ENCODE results near the gene PFKFB2.
A peak's percentile ranks its signal among the peaks of the same experiment; 100 is the strongest.
"Not testable (repeated sequence)": the region's sequence is repeated elsewhere in the genome, so short reads cannot be mapped to it uniquely, and the experiment has no call there.

Gene PFKFB2

GRCh38 chr1:207035877-207036551, 17.1 kb upstream of the PFKFB2 start:
- intact Hi-C loops (cut with DNase I): no loop called here
- DNase-seq: no peak

- intact Hi-C loops (cut with DNase I): no loop called here
- DNase-seq: no peak
These were observed 16.2 kb upstream of the PFKFB2 start for GRCh38 chr1:207036865-207037264.

GRCh38 chr1:207039380-207040180, 13.5 kb upstream of the PFKFB2 start:
- intact Hi-C loops (cut with DNase I): no loop called here
- DNase-seq: no peak

GRCh38 chr1:207040181-207040533, 12.9 kb upstream of the PFKFB2 start:
- no peak for DNase-seq
- intact Hi-C loops (cut with DNase I): no loop called here

- intact Hi-C loops (cut with DNase I); DNase-seq: not testable (repeated sequence)
These were observed 11.7 kb upstream of the PFKFB2 start for GRCh38 chr1:207041397-207041796.

GRCh38 chr1:207045453-207045852, 7.6 kb upstream of the PFKFB2 start:
- DNase-seq: no peak
- intact Hi-C loops (cut with DNase I): no loop called here

GRCh38 chr1:207047505-207047904, 5.6 kb upstream of the PFKFB2 start:
- intact Hi-C loops (cut with DNase I): no loop called here
- DNase-seq: no peak

GRCh38 chr1:207048041-207048440, 5.0 kb upstream of the PFKFB2 start:
- intact Hi-C loops (cut with DNase I): no loop called here
- no peak for DNase-seq

GRCh38 chr1:207049054-207049453, 4.0 kb upstream of the PFKFB2 start:
- no peak for DNase-seq
- intact Hi-C loops (cut with DNase I): no loop called here

GRCh38 chr1:207049514-207049913, 3.6 kb upstream of the PFKFB2 start:
- intact Hi-C loops (cut with DNase I): no loop called here

GRCh38 chr1:207049974-207050391, 3.1 kb upstream of the PFKFB2 start:
- peak in 4 of 10 donors; percentile 44 to 82 (median 52) for DNase-seq
- intact Hi-C loops (cut with DNase I): loop anchor here (2.0 to 10.0 kb wide), 4 partner anchors 27 to 447 kb away; partner anchors contain the start of genes CD55 and CR1

More at GRCh38 chr1:207049514-207049913, 3.6 kb upstream of the PFKFB2 start:
- DNase-seq: no peak

- intact Hi-C loops (cut with DNase I): loop anchor here (2.0 to 10.0 kb wide), 4 partner anchors 26 to 447 kb away; partner anchors contain the start of genes CD55 and CR1
These were observed 2.4 kb upstream of the PFKFB2 start for GRCh38 chr1:207050480-207051190.

GRCh38 chr1:207051191-207051943, 1.7 kb upstream of the PFKFB2 start, which contains the start of gene YOD1:
Gene YOD1, minus strand, starts transcription at chr1:207051208. Its CDS starts 178 bp downstream, at chr1:207051030.
- intact Hi-C loops (cut with DNase I): loop anchor here (2.0 to 10.0 kb wide), 4 partner anchors 25 to 446 kb away; partner anchors contain the start of genes CD55 and CR1
- no peak for DNase-seq

More at GRCh38 chr1:207050480-207051190, 2.4 kb upstream of the PFKFB2 start:
- peak; percentile 81 to 98 (median 89) for DNase-seq

- intact Hi-C loops (cut with DNase I): loop anchor here (5.0 to 10.0 kb wide), 3 partner anchors 270 to 443 kb away; partner anchors contain the start of genes CD55 and CR1
These were observed 1.4 kb downstream of the PFKFB2 start for GRCh38 chr1:207054491-207054890.

GRCh38 chr1:207055386-207056001, 2.4 kb downstream of the PFKFB2 start:
- no peak for DNase-seq
- intact Hi-C loops (cut with DNase I): loop anchor here (10.0 kb wide), 2 partner anchors 269 to 349 kb away; partner anchors contain the start of gene CD55

More at GRCh38 chr1:207054491-207054890, 1.4 kb downstream of the PFKFB2 start:
- DNase-seq: no peak

- DNase-seq: no peak
- intact Hi-C loops (cut with DNase I): loop anchor here (10.0 kb wide), 2 partner anchors 268 to 348 kb away; partner anchors contain the start of gene CD55
These were observed 3.6 kb downstream of the PFKFB2 start for GRCh38 chr1:207056673-207057072.

GRCh38 chr1:207058252-207058651, 5.2 kb downstream of the PFKFB2 start:
- DNase-seq: no peak
- intact Hi-C loops (cut with DNase I): loop anchor here (10.0 kb wide), 2 partner anchors 267 to 347 kb away; partner anchors contain the start of gene CD55

- DNase-seq: no peak
- intact Hi-C loops (cut with DNase I): loop anchor here (10.0 kb wide), 2 partner anchors 266 to 346 kb away; partner anchors contain the start of gene CD55
These were observed 6.1 kb downstream of the PFKFB2 start for GRCh38 chr1:207058878-207059867.

All from posterior cingulate gyrus (tissue), 11 donors.